Measurements from ENCODE around the gene DCX.

DNA sequence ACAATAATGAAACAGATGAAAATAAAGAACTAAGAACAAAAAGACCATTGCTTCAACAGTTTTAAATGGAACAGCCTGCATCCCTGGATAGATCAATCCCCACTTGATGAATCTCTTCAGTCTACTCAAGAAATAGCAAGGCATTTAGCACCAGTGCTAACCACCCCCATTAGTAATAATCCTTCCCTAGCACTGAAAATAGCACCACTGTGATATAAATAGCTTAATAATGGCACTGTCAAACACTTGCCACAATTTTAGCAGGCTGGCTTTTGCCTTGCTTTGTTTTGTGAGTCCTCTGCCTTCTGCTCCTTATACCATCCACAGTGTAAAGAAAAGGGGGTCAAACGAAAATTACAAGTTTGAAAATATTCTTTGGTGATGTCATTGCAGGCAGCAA, 17.4 kb downstream of the DCX start:
- TF ChIP-seq POLR2A (IDR thresholded peaks at IDR 0.05; ENCODE audit: borderline replicate concordance, extremely low read depth, insufficient read depth, insufficient read length) (no peak), EZH2 (IDR thresholded peaks at IDR 0.05) (no peak), CTCF (IDR thresholded peaks at IDR 0.05 in 2 of 3, conservative IDR thresholded peaks at IDR 0.05 in 1 of 3; ENCODE audit: borderline replicate concordance in 1 of 3, insufficient read depth in 1 of 3, low read depth in 2 of 3, low read length in 2 of 3) (no peak), EGR1 (IDR thresholded peaks at IDR 0.05; ENCODE audit: low read depth) (no peak), ZNF274 (IDR thresholded peaks at IDR 0.05; ENCODE audit: low read depth, low read length) (no peak), ZFX (IDR thresholded peaks at IDR 0.05) (no peak), FOSL1 (IDR thresholded peaks at IDR 0.05; ENCODE audit: low read depth) (no peak), EZH2phosphoT487 (IDR thresholded peaks at IDR 0.05; ENCODE audit: borderline replicate concordance) (no peak), SIN3A (IDR thresholded peaks at IDR 0.05; ENCODE audit: low read depth) (no peak), CBX3 (IDR thresholded peaks at IDR 0.05; ENCODE audit: low read depth) (no peak), RAD21 (IDR thresholded peaks at IDR 0.05; ENCODE audit: low read depth) (no peak)
- TF ChIP-seq, protein P1, sequence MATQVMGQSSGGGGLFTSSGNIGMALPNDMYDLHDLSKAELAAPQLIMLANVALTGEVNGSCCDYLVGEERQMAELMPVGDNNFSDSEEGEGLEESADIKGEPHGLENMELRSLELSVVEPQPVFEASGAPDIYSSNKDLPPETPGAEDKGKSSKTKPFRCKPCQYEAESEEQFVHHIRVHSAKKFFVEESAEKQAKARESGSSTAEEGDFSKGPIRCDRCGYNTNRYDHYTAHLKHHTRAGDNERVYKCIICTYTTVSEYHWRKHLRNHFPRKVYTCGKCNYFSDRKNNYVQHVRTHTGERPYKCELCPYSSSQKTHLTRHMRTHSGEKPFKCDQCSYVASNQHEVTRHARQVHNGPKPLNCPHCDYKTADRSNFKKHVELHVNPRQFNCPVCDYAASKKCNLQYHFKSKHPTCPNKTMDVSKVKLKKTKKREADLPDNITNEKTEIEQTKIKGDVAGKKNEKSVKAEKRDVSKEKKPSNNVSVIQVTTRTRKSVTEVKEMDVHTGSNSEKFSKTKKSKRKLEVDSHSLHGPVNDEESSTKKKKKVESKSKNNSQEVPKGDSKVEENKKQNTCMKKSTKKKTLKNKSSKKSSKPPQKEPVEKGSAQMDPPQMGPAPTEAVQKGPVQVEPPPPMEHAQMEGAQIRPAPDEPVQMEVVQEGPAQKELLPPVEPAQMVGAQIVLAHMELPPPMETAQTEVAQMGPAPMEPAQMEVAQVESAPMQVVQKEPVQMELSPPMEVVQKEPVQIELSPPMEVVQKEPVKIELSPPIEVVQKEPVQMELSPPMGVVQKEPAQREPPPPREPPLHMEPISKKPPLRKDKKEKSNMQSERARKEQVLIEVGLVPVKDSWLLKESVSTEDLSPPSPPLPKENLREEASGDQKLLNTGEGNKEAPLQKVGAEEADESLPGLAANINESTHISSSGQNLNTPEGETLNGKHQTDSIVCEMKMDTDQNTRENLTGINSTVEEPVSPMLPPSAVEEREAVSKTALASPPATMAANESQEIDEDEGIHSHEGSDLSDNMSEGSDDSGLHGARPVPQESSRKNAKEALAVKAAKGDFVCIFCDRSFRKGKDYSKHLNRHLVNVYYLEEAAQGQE (IDR thresholded peaks at IDR 0.05; ENCODE audit: low read depth), result no peak
- TF ChIP-seq, protein P2, sequence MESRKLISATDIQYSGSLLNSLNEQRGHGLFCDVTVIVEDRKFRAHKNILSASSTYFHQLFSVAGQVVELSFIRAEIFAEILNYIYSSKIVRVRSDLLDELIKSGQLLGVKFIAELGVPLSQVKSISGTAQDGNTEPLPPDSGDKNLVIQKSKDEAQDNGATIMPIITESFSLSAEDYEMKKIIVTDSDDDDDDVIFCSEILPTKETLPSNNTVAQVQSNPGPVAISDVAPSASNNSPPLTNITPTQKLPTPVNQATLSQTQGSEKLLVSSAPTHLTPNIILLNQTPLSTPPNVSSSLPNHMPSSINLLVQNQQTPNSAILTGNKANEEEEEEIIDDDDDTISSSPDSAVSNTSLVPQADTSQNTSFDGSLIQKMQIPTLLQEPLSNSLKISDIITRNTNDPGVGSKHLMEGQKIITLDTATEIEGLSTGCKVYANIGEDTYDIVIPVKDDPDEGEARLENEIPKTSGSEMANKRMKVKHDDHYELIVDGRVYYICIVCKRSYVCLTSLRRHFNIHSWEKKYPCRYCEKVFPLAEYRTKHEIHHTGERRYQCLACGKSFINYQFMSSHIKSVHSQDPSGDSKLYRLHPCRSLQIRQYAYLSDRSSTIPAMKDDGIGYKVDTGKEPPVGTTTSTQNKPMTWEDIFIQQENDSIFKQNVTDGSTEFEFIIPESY (IDR thresholded peaks at IDR 0.05; ENCODE audit: extremely low read depth, insufficient replicate concordance, low read length), result no peak

Data from HCT116 (cell line).